Activated naive CD8-positive, alpha-beta T cell treated with anti-CD3 and anti-CD28 coated beads, Interleukin-2, amount 50 U/mL, for 24 hours (primary cell): ENCODE data around the gene IFT20.
A peak's percentile ranks its signal among the peaks of the same experiment; 100 is the strongest.

ENCODE experiments used
- ATAC-seq: fragments of 150-1000 bp; cut with Tn5 transposase; one replicate; pipeline ENCODE4 v1.10.0; 2021
- DNase-seq: peaks from one replicate; pipeline ENCODE4 v3.0.0; 2021
- H3K27ac Mint-ChIP-seq: one replicate; pipeline ENCODE4 v1.8.0; 2021; ENCODE audit warnings: mild to moderate bottlenecking, mixed read lengths
- H3K27me3 Mint-ChIP-seq: one replicate; pipeline ENCODE4 v1.8.0; 2021; ENCODE audit warnings: mixed read lengths
- H3K36me3 Mint-ChIP-seq: one replicate; pipeline ENCODE4 v1.8.0; 2021; ENCODE audit warnings: low read depth, mixed read lengths
- H3K4me1 Mint-ChIP-seq: one replicate; pipeline ENCODE4 v1.8.0; 2021; ENCODE audit warnings: mixed read lengths
- H3K4me3 Mint-ChIP-seq: one replicate; pipeline ENCODE4 v1.8.0; 2021; ENCODE audit warnings: mild to moderate bottlenecking, moderate library complexity, mixed read lengths
- H3K9me3 Mint-ChIP-seq: one replicate; pipeline ENCODE4 v1.8.0; 2021; ENCODE audit warnings: mixed read lengths

The IFT20 gene

GRCh38 chr17:28334171-28334570 lies 1.1 kb downstream of the IFT20 start:
- Mint-ChIP-seq H3K9me3 (no peaks in the 10 kb centered on the region), H3K27ac (peak overlapping the region; percentile 78), H3K36me3 (peaks cover 3% of the 10 kb centered on the region), H3K4me3 (peak overlapping the region; percentile 92), H3K4me1 (peaks cover 35% of the 10 kb centered on the region), H3K27me3 (no peaks in the 10 kb centered on the region)
- no peak for ATAC-seq
- no peak for DNase-seq

- H3K9me3 Mint-ChIP-seq: no peaks in the 10 kb centered on the region
- H3K27ac Mint-ChIP-seq: no peak overlapping the region
- no peak overlapping the region for H3K4me3 Mint-ChIP-seq
- no peak for ATAC-seq
- H3K27me3 Mint-ChIP-seq: no peaks in the 10 kb centered on the region
- H3K36me3 Mint-ChIP-seq: peaks cover 7% of the 10 kb centered on the region
- peaks cover 35% of the 10 kb centered on the region for H3K4me1 Mint-ChIP-seq
- DNase-seq: no peak
Measured at GRCh38 chr17:28333083-28333746, 2.1 kb downstream of the IFT20 start.

GRCh38 chr17:28331891-28332420 lies 3.3 kb downstream of the IFT20 start:
- Mint-ChIP-seq H3K4me1 (peaks cover 34% of the 10 kb centered on the region), H3K27ac (no peak overlapping the region), H3K27me3 (no peaks in the 10 kb centered on the region), H3K4me3 (no peak overlapping the region), H3K36me3 (peaks cover 11% of the 10 kb centered on the region), H3K9me3 (no peaks in the 10 kb centered on the region)
- DNase-seq (no peak), ATAC-seq (no peak)

- Mint-ChIP-seq H3K4me1 (peaks cover 33% of the 10 kb centered on the region), H3K9me3 (no peaks in the 10 kb centered on the region), H3K4me3 (no peak overlapping the region), H3K36me3 (peaks cover 19% of the 10 kb centered on the region), H3K27me3 (no peaks in the 10 kb centered on the region), H3K27ac (no peak overlapping the region)
- ATAC-seq (no peak), DNase-seq (no peak)
Measured at GRCh38 chr17:28330671-28331070, 4.6 kb downstream of the IFT20 start.

GRCh38 chr17:28328325-28328724 lies 6.9 kb downstream of the IFT20 start:
- H3K9me3 Mint-ChIP-seq: no peaks in the 10 kb centered on the region
- H3K36me3 Mint-ChIP-seq: peaks cover 19% of the 10 kb centered on the region
- H3K4me1 Mint-ChIP-seq: peaks cover 20% of the 10 kb centered on the region
- no peak for DNase-seq
- no peak for ATAC-seq
- no peak overlapping the region for H3K27ac Mint-ChIP-seq
- no peak overlapping the region for H3K4me3 Mint-ChIP-seq
- H3K27me3 Mint-ChIP-seq: no peaks in the 10 kb centered on the region

GRCh38 chr17:28327709-28328108 lies 7.6 kb downstream of the IFT20 start:
- no peaks in the 10 kb centered on the region for H3K27me3 Mint-ChIP-seq
- no peak overlapping the region for H3K4me3 Mint-ChIP-seq
- H3K4me1 Mint-ChIP-seq: peaks cover 20% of the 10 kb centered on the region
- no peak for ATAC-seq
- H3K9me3 Mint-ChIP-seq: no peaks in the 10 kb centered on the region
- DNase-seq: no peak
- peaks cover 21% of the 10 kb centered on the region for H3K36me3 Mint-ChIP-seq
- peak overlapping the region; percentile 33 for H3K27ac Mint-ChIP-seq

GRCh38 chr17:28327031-28327607 lies 8.2 kb downstream of the IFT20 start:
- DNase-seq (no peak), ATAC-seq (peak; percentile 88)
- Mint-ChIP-seq H3K27me3 (no peaks in the 10 kb centered on the region), H3K9me3 (no peaks in the 10 kb centered on the region), H3K36me3 (peaks cover 21% of the 10 kb centered on the region), H3K4me3 (no peak overlapping the region), H3K4me1 (peaks cover 20% of the 10 kb centered on the region), H3K27ac (peak overlapping the region; percentile 33)

GRCh38 chr17:28326114-28326513 lies 9.2 kb downstream of the IFT20 start:
- ATAC-seq (no peak), DNase-seq (no peak)
- Mint-ChIP-seq H3K27me3 (no peaks in the 10 kb centered on the region), H3K9me3 (no peaks in the 10 kb centered on the region), H3K27ac (no peak overlapping the region), H3K4me3 (no peak overlapping the region), H3K4me1 (peaks cover 24% of the 10 kb centered on the region), H3K36me3 (peaks cover 23% of the 10 kb centered on the region)

GRCh38 chr17:28325211-28325610 lies 10.1 kb downstream of the IFT20 start:
- no peak overlapping the region for H3K4me3 Mint-ChIP-seq
- H3K27me3 Mint-ChIP-seq: no peaks in the 10 kb centered on the region
- no peaks in the 10 kb centered on the region for H3K9me3 Mint-ChIP-seq
- DNase-seq (no peak), ATAC-seq (no peak)
- no peak overlapping the region for H3K27ac Mint-ChIP-seq
- H3K36me3 Mint-ChIP-seq: peaks cover 30% of the 10 kb centered on the region
- peaks cover 33% of the 10 kb centered on the region for H3K4me1 Mint-ChIP-seq

GRCh38 chr17:28324781-28325180 lies 10.5 kb downstream of the IFT20 start:
- ATAC-seq (no peak), DNase-seq (no peak)
- Mint-ChIP-seq H3K27me3 (no peaks in the 10 kb centered on the region), H3K36me3 (peaks cover 33% of the 10 kb centered on the region), H3K27ac (no peak overlapping the region), H3K9me3 (no peaks in the 10 kb centered on the region), H3K4me3 (no peak overlapping the region), H3K4me1 (peaks cover 37% of the 10 kb centered on the region)

- H3K9me3 Mint-ChIP-seq: no peaks in the 10 kb centered on the region
- H3K4me1 Mint-ChIP-seq: peaks cover 41% of the 10 kb centered on the region
- no peak overlapping the region for H3K4me3 Mint-ChIP-seq
- no peak overlapping the region for H3K27ac Mint-ChIP-seq
- ATAC-seq: no peak
- H3K36me3 Mint-ChIP-seq: peaks cover 35% of the 10 kb centered on the region
- H3K27me3 Mint-ChIP-seq: no peaks in the 10 kb centered on the region
- DNase-seq: no peak
Measured at GRCh38 chr17:28324267-28324745, 11.0 kb downstream of the IFT20 start.

GRCh38 chr17:28320215-28321061 lies 14.8 kb downstream of the IFT20 start:
- Mint-ChIP-seq H3K9me3 (no peaks in the 10 kb centered on the region), H3K27me3 (peaks cover 1% of the 10 kb centered on the region), H3K27ac (peak overlapping the region; percentile 89), H3K4me3 (peak overlapping the region; percentile 93), H3K4me1 (peaks cover 34% of the 10 kb centered on the region), H3K36me3 (peaks cover 16% of the 10 kb centered on the region)
- DNase-seq (no peak), ATAC-seq (no peak)

- Mint-ChIP-seq H3K4me1 (peaks cover 34% of the 10 kb centered on the region), H3K4me3 (peak overlapping the region; percentile 93), H3K27ac (peak overlapping the region; percentile 89), H3K9me3 (no peaks in the 10 kb centered on the region), H3K36me3 (peaks cover 16% of the 10 kb centered on the region), H3K27me3 (peaks cover 1% of the 10 kb centered on the region)
- DNase-seq (no peak), ATAC-seq (no peak)
Measured at GRCh38 chr17:28319598-28319935, 15.7 kb downstream of the IFT20 start.

- H3K27ac Mint-ChIP-seq: peak within 1 kb of the TSS; percentile 89
- peaks cover 34% of the 10 kb centered on the region for H3K4me1 Mint-ChIP-seq
- ATAC-seq (peak; percentile 99), DNase-seq (peak; percentile 96)
- H3K4me3 Mint-ChIP-seq: peak within 1 kb of the TSS; percentile 93
- H3K9me3 Mint-ChIP-seq: no peaks in the 10 kb centered on the region
- H3K36me3 Mint-ChIP-seq: peaks cover 16% of the 10 kb centered on the region
- H3K27me3 Mint-ChIP-seq: peaks cover 1% of the 10 kb centered on the region
Measured at GRCh38 chr17:28318759-28319597, 16.3 kb downstream of the IFT20 start, which contains the start of gene TMEM97. TSS of gene TMEM97 (plus strand) at chr17:28319200. CDS start at chr17:28319240, 40 bp downstream.
